ENCODE measurements around the gene NT5C2. TPM values are rescaled to one million over a fixed set of nuclear protein-coding genes. Genes with fewer than 3 reads are reported as not detected.

NT5C2 gene
- total and polyA plus RNA-seq, 2 of the 4 experiments (the other 2 are of a cell fraction) = 60.0 to 65.1 TPM

GRCh38 chr10:103110407-103110806, 82.7 kb downstream of the NT5C2 start:
- no peaks in the 10 kb centered on the region; the same call in 1 of the 2 replicates for H3K9me1 ChIP-seq (ENCODE audit: insufficient read depth, low read length)
- peaks cover 13 to 58% of the 10 kb centered on the region in 2 experiments for H3K79me1 ChIP-seq (ENCODE audit: low read depth in 1 of 2, low read length in 2 of 2)
- ChIA-PET POLR2A (ENCODE audit: unreplicated experiment) (interaction anchor here (1.1 kb wide), 1 partner anchor 24 kb away, joined by 3 read pairs; no protein-coding TSS in a partner anchor), CTCF (interaction anchor here (1.4 kb wide), 1 partner anchor 87 kb away, joined by 3 read pairs; no protein-coding TSS in a partner anchor)
- dilution Hi-C loops (cut with HindIII; ENCODE audit: low sequenced_read_pairs, unreplicated experiment) = no loop called here
- no peak overlapping the region for H3K4me2 ChIP-seq (ENCODE audit: low read depth, low read length)
- no peak overlapping the region for H2BK5ac ChIP-seq (ENCODE audit: low read depth, low read length, poor library complexity, severe bottlenecking)
- H3K4me3 ChIP-seq (ENCODE audit: insufficient read depth, low read depth, low read length) = no peak overlapping the region
- H3K27ac ChIP-seq (ENCODE audit: insufficient read depth, low read length) = no peak overlapping the region
- ATAC-seq (ENCODE audit: low read depth) (no peak), DNase-seq (no peak)
- H4K8ac ChIP-seq (ENCODE audit: low read depth in 2 of 2, low read length in 2 of 2) = no peak overlapping the region
- no peak overlapping the region for H4K5ac ChIP-seq (ENCODE audit: low read depth, low read length)
- no peak overlapping the region for H2AK9ac ChIP-seq (replicated peaks; ENCODE audit: low read depth, low read length, poor library complexity)
- H3K14ac ChIP-seq (replicated peaks; ENCODE audit: low read depth, low read length) = no peak overlapping the region
- no peak overlapping the region for H3K9ac ChIP-seq (ENCODE audit: low read depth, low read length)
- no peak overlapping the region for H2BK15ac ChIP-seq (ENCODE audit: low read depth, low read length)
- no peak overlapping the region for H2AFZ ChIP-seq (replicated peaks; ENCODE audit: low read length, poor library complexity)
- TF ChIP-seq RAD21 (IDR thresholded peaks at IDR 0.05; ENCODE audit: low read length) = no peak
- no peak for TF ChIP-seq FOS (IDR thresholded peaks at IDR 0.05; ENCODE audit: low read depth, low read length)
- TF ChIP-seq NFE2L2 (IDR thresholded peaks at IDR 0.05; ENCODE audit: low read depth, low read length) = no peak
- no peak for TF ChIP-seq MXI1 (IDR thresholded peaks at IDR 0.05; ENCODE audit: borderline replicate concordance, low read depth, low read length)
- TF ChIP-seq BHLHE40 (IDR thresholded peaks at IDR 0.05; ENCODE audit: low read depth, low read length) = no peak
- no peak for TF ChIP-seq POLR2A (IDR thresholded peaks at IDR 0.05; ENCODE audit: low read depth, low read length)
- no peak for TF ChIP-seq CHD1 (IDR thresholded peaks at IDR 0.05; ENCODE audit: low read depth, low read length)
- TF ChIP-seq RCOR1 (IDR thresholded peaks at IDR 0.05; ENCODE audit: insufficient replicate concordance, low read length) = no peak
- no peak for TF ChIP-seq CTCF (conservative IDR thresholded peaks at IDR 0.05; ENCODE audit: low read depth, low read length)
- TF ChIP-seq MAFK (IDR thresholded peaks at IDR 0.05; ENCODE audit: low read depth, low read length) = no peak
- TF ChIP-seq CEBPB (IDR thresholded peaks at IDR 0.05; ENCODE audit: low read depth, low read length) = no peak
- no peak for TF ChIP-seq SMC3 (IDR thresholded peaks at IDR 0.05; ENCODE audit: low read depth, low read length)
- no peak for TF ChIP-seq RFX5 (IDR thresholded peaks at IDR 0.05; ENCODE audit: low read depth, low read length)
- TF ChIP-seq, protein P1, sequence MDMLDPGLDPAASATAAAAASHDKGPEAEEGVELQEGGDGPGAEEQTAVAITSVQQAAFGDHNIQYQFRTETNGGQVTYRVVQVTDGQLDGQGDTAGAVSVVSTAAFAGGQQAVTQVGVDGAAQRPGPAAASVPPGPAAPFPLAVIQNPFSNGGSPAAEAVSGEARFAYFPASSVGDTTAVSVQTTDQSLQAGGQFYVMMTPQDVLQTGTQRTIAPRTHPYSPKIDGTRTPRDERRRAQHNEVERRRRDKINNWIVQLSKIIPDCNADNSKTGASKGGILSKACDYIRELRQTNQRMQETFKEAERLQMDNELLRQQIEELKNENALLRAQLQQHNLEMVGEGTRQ (IDR thresholded peaks at IDR 0.05; ENCODE audit: low read depth, low read length) = no peak
- TF ChIP-seq MAZ (IDR thresholded peaks at IDR 0.05; ENCODE audit: borderline replicate concordance, low read depth, low read length) = no peak
- TF ChIP-seq ELK1 (IDR thresholded peaks at IDR 0.05; ENCODE audit: borderline replicate concordance, low read depth, low read length) = no peak
- no peak overlapping the region for H2AK5ac ChIP-seq (ENCODE audit: low read depth, low read length)
- intact Hi-C loops (cut with micrococcal nuclease) = loop anchor here (5.0 kb wide), 2 partner anchors 37 to 77 kb away; no protein-coding TSS in a partner anchor
- H2BK20ac ChIP-seq (ENCODE audit: low read depth, low read length) = no peak overlapping the region
- H3K36me3 ChIP-seq (ENCODE audit: control insufficient read depth, insufficient read depth, low read length) = peaks cover 3% of the 10 kb centered on the region; the same call in 1 of the 2 replicates
- no peak overlapping the region for H3K18ac ChIP-seq (ENCODE audit: low read depth, low read length)
- H3K23ac ChIP-seq (ENCODE audit: low read depth, low read length) = no peak overlapping the region
- in situ Hi-C loops (cut with MboI; ENCODE audit: low sequenced_read_pairs) = no loop called here
- peaks cover 21% of the 10 kb centered on the region; the same call in 1 of the 2 replicates for H4K20me1 ChIP-seq (ENCODE audit: insufficient read depth, low read length)
- BruUV-seq (replicated peaks) = no TSS peak
- no peak overlapping the region for H3K4ac ChIP-seq (ENCODE audit: low read depth, low read length)
- H3K4me1 ChIP-seq (ENCODE audit: control insufficient read depth, insufficient read depth, low read length) = peaks cover 3% of the 10 kb centered on the region; the same call in 1 of the 2 replicates
- H4K91ac ChIP-seq (ENCODE audit: insufficient read depth, low read depth, low read length) = no peak overlapping the region
- no peak overlapping the region for H2BK120ac ChIP-seq (ENCODE audit: low read depth, low read length)
- no peak overlapping the region for H3K56ac ChIP-seq (ENCODE audit: extremely low read depth, insufficient read depth, low read length)
- no peaks in the 10 kb centered on the region for H3K9me3 ChIP-seq (ENCODE audit: control insufficient read depth, insufficient read depth, low read length)
- no peaks in the 10 kb centered on the region for H3K27me3 ChIP-seq (ENCODE audit: control insufficient read depth, insufficient read depth, low read length)

Data from IMR-90 (cell line).